Measurements from ENCODE around the gene ZBTB5.

DNA sequence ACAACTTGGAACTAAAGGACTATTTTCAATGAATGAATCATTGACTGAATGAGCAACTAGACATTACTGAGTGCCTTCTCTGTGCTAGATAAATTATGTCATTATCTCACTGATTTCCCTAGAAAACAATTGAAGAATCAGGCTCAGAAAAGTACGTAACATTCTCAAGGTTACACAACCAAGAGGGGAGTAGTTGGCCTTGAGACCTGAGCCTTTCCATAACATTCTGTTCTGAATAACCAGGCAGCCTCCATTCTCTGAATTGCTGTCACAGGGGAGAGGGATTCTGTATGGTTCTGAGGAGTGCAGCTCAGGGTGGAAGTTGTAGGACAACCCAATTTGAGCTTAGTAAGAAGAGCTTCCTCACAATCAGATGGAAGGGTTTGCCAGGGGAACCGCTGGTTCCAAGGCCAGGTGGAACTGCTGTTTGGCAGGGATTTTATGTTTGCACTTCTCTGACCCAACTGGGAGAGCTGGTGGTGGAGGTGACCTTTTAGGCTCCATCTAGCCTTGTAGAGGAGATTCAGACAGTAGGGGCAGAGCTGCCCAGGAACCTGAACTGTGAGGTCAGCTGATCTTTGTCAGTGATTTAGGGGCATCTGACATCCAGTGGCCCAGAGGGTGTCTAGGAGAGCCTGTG lies 36.8 kb upstream of the ZBTB5 start:
- TF ChIP-seq POLR2A (IDR thresholded peaks at IDR 0.05; ENCODE audit: low read depth, low read length) (no peak), POLR2AphosphoS5 (IDR thresholded peaks at IDR 0.05; ENCODE audit: low read depth, low read length) (no peak), TAF1 (IDR thresholded peaks at IDR 0.05; ENCODE audit: borderline replicate concordance, low read depth, low read length) (no peak)

Measured in GM12892 (cell line).